Thymus (tissue), 11 donors: ENCODE measurements around the gene SASH1. TPM values are rescaled to one million over a fixed set of nuclear protein-coding genes. Genes with fewer than 3 reads are reported as not detected.

Experiments used
- DNase-seq, 9 donors: peaks; one replicate each; pipeline ENCODE4 v3.0.0-alpha.2; 2013; ENCODE audit warnings: low spot score in 9 of 9, low read depth in 6 of 9, missing footprints in 1 of 9
- H3K27ac ChIP-seq, 2 donors: one replicate each; pipeline ENCODE4 v1.5.1; 2013; ENCODE audit warnings: control low read depth in 1 of 2, low read depth in 1 of 2, low read length in 1 of 2, mild to moderate bottlenecking in 1 of 2, moderate library complexity in 1 of 2
- H3K27me3 ChIP-seq, 2 donors: one replicate each; pipeline ENCODE4 v1.5.1; 2013; ENCODE audit warnings: low read length in 1 of 2; ENCODE audit not compliant: control insufficient read depth in 2 of 2, insufficient read depth in 1 of 2
- H3K36me3 ChIP-seq, 2 donors: one replicate each; pipeline ENCODE4 v1.5.1; 2013; ENCODE audit warnings: low read length in 1 of 2, mild to moderate bottlenecking in 1 of 2, moderate library complexity in 1 of 2; ENCODE audit not compliant: control insufficient read depth in 2 of 2, insufficient read depth in 2 of 2
- H3K4me1 ChIP-seq, 2 donors: one replicate each; pipeline ENCODE4 v1.5.1; 2013; ENCODE audit warnings: low read length in 2 of 2; ENCODE audit not compliant: control insufficient read depth in 2 of 2, insufficient read depth in 2 of 2
- H3K4me3 ChIP-seq, 2 donors: one replicate each; pipeline ENCODE4 v1.5.1; 2013; ENCODE audit warnings: low read length in 2 of 2, control low read depth in 1 of 2, mild to moderate bottlenecking in 1 of 2
- H3K9me3 ChIP-seq, 2 donors: one replicate each; pipeline ENCODE4 v1.5.1; 2013; ENCODE audit warnings: low read length in 1 of 2, mild to moderate bottlenecking in 1 of 2; ENCODE audit not compliant: control insufficient read depth in 2 of 2, insufficient read depth in 1 of 2
- WGBS: extraction: QIAGEN DNeasy Blood & Tissue Kit; methylation state at CpG from one replicate; pipeline ENCODE4 v1.1.7; 2013; 5-methylcytosine and 5-hydroxymethylcytosine counted together
- polyA plus RNA-seq: library from polyadenylated mRNA; stranded (reverse); fragments of 200-250 nt; gene quantifications from one replicate; pipeline ENCODE4 v1.2.3, GENCODE V29; 2013
- total RNA-seq: library from RNA; stranded (reverse); fragments of 120-200 nt; gene quantifications from one replicate; pipeline ENCODE4 v1.2.4, GENCODE V29; 2013
- donor health status: healthy.

Gene SASH1
- total and polyA plus RNA-seq, 2 donors, result 3.7 to 7.0 TPM

DNA sequence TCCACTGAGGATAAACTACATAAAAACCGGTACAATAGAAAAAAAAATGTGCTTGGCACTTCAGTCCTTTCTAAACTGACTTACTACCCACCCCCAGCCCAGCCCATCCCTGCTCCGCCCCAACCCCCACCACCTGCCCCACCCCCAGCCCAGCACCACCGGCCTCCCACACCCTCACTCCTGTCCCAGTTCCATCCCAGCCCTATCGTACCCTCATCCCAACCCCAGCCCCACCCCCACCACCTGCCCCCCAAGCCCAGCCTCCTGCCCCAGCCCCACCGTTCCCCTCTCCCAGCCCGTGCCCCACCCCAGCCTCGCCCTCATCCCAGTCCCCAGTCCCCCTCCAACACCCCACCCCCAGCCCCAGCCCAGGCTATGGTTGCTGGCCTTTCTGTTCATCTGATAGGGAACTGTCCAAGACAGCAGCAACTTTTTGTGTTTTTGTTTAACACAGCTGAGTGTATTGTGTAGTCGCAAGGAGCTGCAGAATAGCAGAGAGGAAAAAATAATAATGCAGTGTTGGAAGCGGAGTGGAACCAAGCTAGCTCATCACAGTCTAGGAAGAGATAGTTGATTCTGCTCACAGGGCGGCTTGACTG lies 61.9 kb downstream of the SASH1 start:
- no peak for DNase-seq
- Histone ChIP-seq H3K4me3 (no peak overlapping the region), H3K9me3 (no peaks in the 10 kb centered on the region), H3K27me3 (peaks cover 0 to 3% of the 10 kb centered on the region in 2 donors), H3K36me3 (no peaks in the 10 kb centered on the region), H3K27ac (no peak overlapping the region), H3K4me1 (no peaks in the 10 kb centered on the region)
- WGBS, result 86% methylated on average over 10 of the region's 10 CpGs

DNA sequence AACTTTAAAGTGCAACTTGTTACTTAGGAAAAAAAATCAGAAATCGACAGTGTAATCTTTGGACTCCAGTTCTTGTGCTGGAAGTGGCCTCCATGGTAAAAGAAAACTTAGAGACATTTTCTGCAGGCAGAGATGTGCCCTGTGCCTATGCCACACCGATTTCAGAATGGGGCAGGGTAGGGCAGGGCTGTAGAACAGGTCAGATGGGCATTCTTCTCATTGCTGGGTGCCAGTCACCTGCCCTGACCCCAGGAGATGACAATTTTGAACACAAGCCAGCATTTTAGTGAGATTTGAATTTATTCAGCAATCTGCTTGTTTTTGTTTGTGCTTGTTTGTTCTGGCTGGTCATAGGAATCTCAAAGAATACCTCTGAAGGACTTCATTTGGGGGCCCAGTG lies 63.3 kb downstream of the SASH1 start:
- H3K27me3 ChIP-seq, result peaks cover 0 to 3% of the 10 kb centered on the region in 2 donors
- no peak for DNase-seq
- no peak overlapping the region for H3K27ac ChIP-seq
- H3K36me3 ChIP-seq, result no peaks in the 10 kb centered on the region
- no peaks in the 10 kb centered on the region for H3K9me3 ChIP-seq
- no peaks in the 10 kb centered on the region for H3K4me1 ChIP-seq
- no peak overlapping the region for H3K4me3 ChIP-seq
- WGBS, result 78% methylated on average over 2 of the region's 2 CpGs

DNA sequence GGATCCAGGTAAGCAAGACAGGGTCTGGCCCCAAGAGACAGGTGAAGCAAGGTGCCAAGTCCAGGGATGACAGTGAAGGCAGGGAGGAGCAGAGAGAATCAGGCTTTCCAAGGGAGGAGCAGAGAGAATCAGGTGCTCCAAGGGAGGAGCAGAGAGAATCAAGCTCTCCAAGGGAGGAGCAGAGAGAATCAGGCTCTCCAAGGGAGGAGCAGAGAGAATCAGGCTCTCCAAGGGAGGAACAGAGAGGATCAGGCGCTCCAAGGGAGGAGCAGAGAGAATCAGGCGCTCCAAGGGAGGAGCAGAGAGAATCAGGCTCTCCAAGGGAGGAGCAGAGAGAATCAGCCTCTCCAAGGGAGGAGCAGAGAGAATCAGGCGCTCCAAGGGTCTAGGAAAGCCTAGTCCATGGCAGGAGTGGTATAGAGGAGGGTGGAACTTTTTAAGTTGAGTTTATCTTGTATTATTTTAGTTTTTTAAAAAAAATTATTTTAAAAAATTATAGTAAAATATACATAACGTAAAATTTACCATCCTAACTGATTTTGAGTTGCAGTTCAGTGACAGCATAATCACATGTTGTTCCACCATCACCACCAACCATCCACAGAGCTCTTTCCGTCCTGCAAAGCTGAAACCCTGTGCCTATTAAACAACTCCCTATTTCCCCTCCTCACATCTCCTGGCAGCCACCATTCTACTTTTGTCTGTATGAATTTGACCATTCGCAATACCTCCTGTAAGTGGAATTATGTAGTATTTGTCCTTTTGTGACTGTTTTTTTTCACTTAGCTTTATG lies 64.1 kb downstream of the SASH1 start:
- Histone ChIP-seq H3K27me3 (peaks cover 0 to 3% of the 10 kb centered on the region in 2 donors), H3K27ac (no peak overlapping the region), H3K4me3 (no peak overlapping the region), H3K4me1 (no peaks in the 10 kb centered on the region), H3K9me3 (no peaks in the 10 kb centered on the region), H3K36me3 (no peaks in the 10 kb centered on the region)
- WGBS, result 95% methylated on average over 6 of the region's 6 CpGs
- no peak for DNase-seq

DNA sequence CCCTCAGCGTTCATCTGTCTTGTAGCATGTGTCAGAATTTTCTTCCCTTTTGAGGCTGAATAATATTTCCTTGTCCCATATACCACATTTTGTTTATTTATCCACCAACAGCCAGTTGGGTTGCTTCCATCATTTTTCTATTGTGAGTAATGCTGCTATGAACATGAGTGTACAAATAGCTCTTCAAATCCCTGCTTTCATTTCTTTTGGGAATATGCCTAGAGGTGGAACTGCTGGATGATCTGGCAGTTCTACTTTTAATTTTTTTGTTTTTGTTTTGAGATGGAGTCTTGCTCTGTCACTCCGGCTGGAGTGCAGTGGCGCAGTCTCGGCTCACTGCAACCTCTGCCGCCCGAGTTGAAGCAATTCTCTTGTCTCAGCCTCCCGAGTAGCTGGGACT lies 64.7 kb downstream of the SASH1 start:
- Histone ChIP-seq H3K27ac (no peak overlapping the region), H3K4me1 (no peaks in the 10 kb centered on the region), H3K4me3 (no peak overlapping the region), H3K9me3 (no peaks in the 10 kb centered on the region), H3K27me3 (peaks cover 0 to 3% of the 10 kb centered on the region in 2 donors), H3K36me3 (no peaks in the 10 kb centered on the region)
- no peak for DNase-seq
- WGBS, result 93% methylated on average over 7 of the region's 7 CpGs

DNA sequence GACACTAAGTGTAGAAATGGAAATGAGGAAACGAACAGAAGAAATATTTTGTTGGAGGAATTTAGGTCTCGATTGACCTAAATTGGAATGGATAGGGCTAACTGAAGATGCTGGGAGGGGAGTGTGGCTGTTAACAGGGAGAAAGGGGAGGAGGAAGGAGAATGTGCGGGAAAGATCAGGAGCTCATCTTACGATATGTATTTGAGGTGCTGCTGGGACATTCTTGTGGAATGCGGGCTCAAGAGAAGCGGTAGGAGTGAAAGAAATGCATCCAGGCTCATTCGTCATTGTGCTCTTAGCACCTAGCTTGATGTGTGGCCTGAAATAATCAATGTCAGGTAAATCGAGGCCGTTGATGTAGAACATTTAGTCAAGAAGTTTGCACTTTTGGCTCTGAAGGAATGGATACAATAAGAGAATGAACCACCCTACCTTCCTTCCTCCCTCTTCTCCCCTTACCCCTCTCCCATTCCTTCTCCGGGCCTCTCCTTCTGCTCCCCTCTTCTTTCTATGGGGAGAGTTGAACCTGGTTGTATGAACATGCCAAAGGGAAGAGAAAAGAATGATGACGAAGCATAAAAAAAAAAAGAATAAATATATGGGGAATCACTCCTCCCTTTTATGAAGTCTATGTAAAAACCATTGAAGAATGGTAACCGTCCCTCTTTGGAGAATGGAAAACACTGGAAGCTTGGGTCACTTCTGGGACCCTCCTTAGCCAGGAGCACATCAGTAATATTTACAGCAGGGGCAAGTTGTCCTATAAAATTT lies 70.9 kb downstream of the SASH1 start:
- Histone ChIP-seq H3K9me3 (no peaks in the 10 kb centered on the region), H3K27ac (no peak overlapping the region), H3K27me3 (peaks cover 0 to 4% of the 10 kb centered on the region in 2 donors), H3K4me1 (no peaks in the 10 kb centered on the region), H3K4me3 (no peak overlapping the region), H3K36me3 (no peaks in the 10 kb centered on the region)
- DNase-seq, result no peak
- 94% methylated on average over 12 of the region's 12 CpGs for WGBS

DNA sequence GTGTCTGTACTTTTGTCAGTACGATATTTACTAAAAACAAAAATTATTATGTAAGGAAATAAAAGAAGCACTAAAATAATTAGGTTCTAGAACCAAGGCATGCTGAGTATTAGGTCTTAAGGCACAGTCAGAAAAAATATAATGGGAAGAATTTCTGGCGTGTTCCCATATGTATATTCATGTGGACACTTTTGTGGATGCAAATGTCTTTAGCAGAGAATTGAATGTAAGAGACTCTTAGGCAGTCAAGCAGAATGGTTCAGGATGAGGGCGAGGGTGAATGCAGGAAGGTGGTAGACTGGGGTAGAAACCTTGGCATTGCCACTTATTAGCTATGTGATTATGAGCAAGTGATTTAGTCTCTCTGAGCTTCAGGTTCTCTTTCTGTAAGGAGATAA lies 71.5 kb downstream of the SASH1 start:
- no peak for DNase-seq
- Histone ChIP-seq H3K27ac (no peak overlapping the region), H3K4me3 (no peak overlapping the region), H3K4me1 (no peaks in the 10 kb centered on the region), H3K36me3 (no peaks in the 10 kb centered on the region), H3K27me3 (peaks cover 0 to 6% of the 10 kb centered on the region in 2 donors), H3K9me3 (no peaks in the 10 kb centered on the region)
- WGBS, result 96% methylated on average over 3 of the region's 3 CpGs

DNA sequence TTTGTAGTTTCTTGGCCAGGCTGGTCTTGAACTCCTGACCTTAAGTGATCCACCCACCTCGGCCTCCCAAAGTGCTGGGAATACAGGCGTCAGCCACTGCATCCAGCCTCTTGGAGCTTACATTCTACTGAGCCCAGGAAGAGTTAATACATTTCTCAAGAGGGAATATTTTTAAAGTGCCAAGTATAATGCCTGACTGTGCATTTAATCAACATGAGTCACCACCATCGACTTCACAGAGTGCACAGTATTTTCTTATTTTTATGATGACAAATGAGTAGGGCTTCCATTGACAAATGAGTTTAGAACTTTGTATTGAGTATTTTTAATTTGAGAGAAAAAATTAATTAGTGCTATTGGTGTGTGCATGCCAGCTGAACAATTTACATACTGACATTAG lies 72.2 kb downstream of the SASH1 start:
- WGBS, result 90% methylated on average over 3 of the region's 3 CpGs
- no peaks in the 10 kb centered on the region for H3K9me3 ChIP-seq
- H3K4me1 ChIP-seq, result no peaks in the 10 kb centered on the region
- H3K36me3 ChIP-seq, result no peaks in the 10 kb centered on the region
- DNase-seq, result no peak
- peaks cover 0 to 6% of the 10 kb centered on the region in 2 donors for H3K27me3 ChIP-seq
- no peak overlapping the region for H3K4me3 ChIP-seq
- H3K27ac ChIP-seq, result no peak overlapping the region

DNA sequence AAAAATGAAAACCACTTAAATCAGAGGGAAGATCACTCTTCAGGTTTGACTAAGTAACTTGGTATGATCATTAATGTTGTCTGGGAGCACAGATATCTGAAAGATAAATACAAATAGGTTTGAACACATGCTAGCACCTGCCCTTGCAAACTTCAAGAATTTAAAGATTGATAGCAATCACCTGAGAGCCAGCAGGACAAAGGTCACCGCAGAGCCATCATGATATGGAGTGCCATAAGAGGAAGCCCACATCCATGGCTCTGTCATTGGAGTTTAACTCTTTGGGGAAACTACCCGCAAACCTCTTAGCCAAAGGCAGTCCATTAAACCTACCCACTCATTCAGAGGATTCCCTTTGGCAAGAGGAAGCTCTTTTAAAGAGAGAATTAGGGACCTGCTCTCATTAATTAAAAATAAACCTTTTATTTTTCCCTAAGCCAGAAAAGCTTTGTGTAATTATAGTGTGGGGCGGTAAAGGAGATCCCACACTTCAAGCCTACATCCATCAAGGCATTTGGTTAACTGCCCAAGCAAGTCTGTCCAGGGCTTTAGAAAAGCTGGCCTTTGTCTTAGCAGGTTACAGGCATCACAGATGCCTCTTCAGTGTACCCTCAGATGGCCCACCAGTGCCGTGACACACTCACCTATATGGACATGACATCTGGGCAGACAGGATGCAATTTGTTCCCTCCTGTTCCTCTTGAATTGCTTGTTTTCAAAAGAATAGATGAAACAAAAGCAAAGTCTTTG lies 73.0 kb downstream of the SASH1 start:
- Histone ChIP-seq H3K36me3 (no peaks in the 10 kb centered on the region), H3K9me3 (no peaks in the 10 kb centered on the region), H3K4me1 (no peaks in the 10 kb centered on the region), H3K27me3 (peaks cover 0 to 6% of the 10 kb centered on the region in 2 donors), H3K4me3 (no peak overlapping the region), H3K27ac (no peak overlapping the region)
- 94% methylated on average over 4 of the region's 4 CpGs for WGBS
- no peak for DNase-seq
